IMR-90 (cell line): ENCODE results near the gene LRIT1. TPM values are rescaled to one million over a fixed set of nuclear protein-coding genes. Genes with fewer than 3 reads are reported as not detected.

Experiments
- ATAC-seq: fragments of 200-7000 bp; cut with Tn5 transposase; 2 replicates; pipeline ENCODE4 v1.9.1; 2020; ENCODE audit warnings: low read depth, mild to moderate bottlenecking, moderate library complexity
- BruUV-seq: library from RNA; stranded (reverse); fragments of 400-500 nt; replicated peaks from 2 replicates; lab custom pipeline; 2021; lab: Mats Ljungman, UMichigan
- CTCF ChIA-PET: fragments of 300-600 bp; formaldehyde crosslinking; extraction: SDS; loops from one replicate; lab custom pipeline; 2021; ENCODE audit warnings: antibody characterized with exemption; lab: Yijun Ruan, JAX
- POLR2A ChIA-PET: fragments of 300-600 bp; sonication (Branson Sonifier 250); formaldehyde crosslinking; loops from one replicate; lab custom pipeline; 2022; ENCODE audit warnings: antibody characterized with exemption; ENCODE audit not compliant: unreplicated experiment; lab: Charles Lee
- DNase-seq: peaks from one replicate; pipeline ENCODE4 v3.0.0; 2013
- H2AFZ ChIP-seq: replicated peaks from 2 replicates; pipeline ENCODE3; 2013; ENCODE audit warnings: low read length, mild to moderate bottlenecking; ENCODE audit not compliant: poor library complexity
- H2AK5ac ChIP-seq: 2 replicates; pipeline ENCODE4 v1.6.1; 2013; ENCODE audit warnings: low read depth, low read length, inconsistent platforms
- H2AK9ac ChIP-seq: replicated peaks from 2 replicates; pipeline ENCODE3; 2013; ENCODE audit warnings: mild to moderate bottlenecking, low read depth, low read length, moderate library complexity; ENCODE audit not compliant: poor library complexity
- H2BK120ac ChIP-seq: 2 replicates; pipeline ENCODE4 v1.6.1; 2013; ENCODE audit warnings: low read depth, low read length, inconsistent platforms
- H2BK15ac ChIP-seq: 3 replicates; pipeline ENCODE4 v1.6.1; 2013; ENCODE audit warnings: low read depth, low read length, inconsistent platforms
- H2BK20ac ChIP-seq: 2 replicates; pipeline ENCODE4 v1.6.1; 2013; ENCODE audit warnings: low read depth, mild to moderate bottlenecking, inconsistent platforms, low read length, moderate library complexity
- H2BK5ac ChIP-seq: 2 replicates; pipeline ENCODE4 v1.6.1; 2013; ENCODE audit warnings: mild to moderate bottlenecking, low read depth, low read length, inconsistent platforms; ENCODE audit not compliant: poor library complexity, severe bottlenecking
- H3K14ac ChIP-seq: replicated peaks from 2 replicates; pipeline ENCODE4 v1.6.1; 2013; ENCODE audit warnings: low read depth, low read length, inconsistent platforms
- H3K18ac ChIP-seq: 2 replicates; pipeline ENCODE4 v1.6.1; 2013; ENCODE audit warnings: low read depth, low read length, control low read depth
- H3K23ac ChIP-seq: 2 replicates; pipeline ENCODE4 v1.6.1; 2013; ENCODE audit warnings: low read depth, low read length, inconsistent platforms
- H3K27ac ChIP-seq: 2 replicates; pipeline ENCODE4 v1.5.1; 2013; ENCODE audit warnings: mild to moderate bottlenecking, control low read depth, low read length; ENCODE audit not compliant: insufficient read depth
- H3K27me3 ChIP-seq: 2 replicates; pipeline ENCODE4 v1.6.1; 2013; ENCODE audit warnings: low read length; ENCODE audit not compliant: control insufficient read depth, insufficient read depth
- H3K36me3 ChIP-seq: 2 replicates; pipeline ENCODE4 v1.6.1; 2013; ENCODE audit warnings: low read length, mixed read lengths; ENCODE audit not compliant: control insufficient read depth, insufficient read depth
- H3K4ac ChIP-seq: 2 replicates; pipeline ENCODE4 v1.6.1; 2013; ENCODE audit warnings: low read depth, low read length, inconsistent platforms
- H3K4me1 ChIP-seq: 2 replicates; pipeline ENCODE4 v1.6.1; 2013; ENCODE audit warnings: low read length, mixed read lengths; ENCODE audit not compliant: control insufficient read depth, insufficient read depth
- H3K4me2 ChIP-seq: 2 replicates; pipeline ENCODE4 v1.6.1; 2013; ENCODE audit warnings: low read depth, mild to moderate bottlenecking, control low read depth, low read length, moderate library complexity
- H3K4me3 ChIP-seq: 2 replicates; pipeline ENCODE4 v1.5.1; 2013; ENCODE audit warnings: low read depth, mild to moderate bottlenecking, control low read depth, low read length, moderate library complexity; ENCODE audit not compliant: insufficient read depth
- H3K56ac ChIP-seq: 2 replicates; pipeline ENCODE4 v1.6.1; 2013; ENCODE audit warnings: low read length, inconsistent platforms; ENCODE audit not compliant: insufficient read depth; ENCODE audit errors: extremely low read depth
- H3K79me1 ChIP-seq, 2 experiments: 2 replicates each; pipeline ENCODE4 v1.6.1; 2013; ENCODE audit warnings: low read length in 2 of 2, inconsistent platforms in 1 of 2, low read depth in 1 of 2
- H3K9ac ChIP-seq: 2 replicates; pipeline ENCODE4 v1.6.1; 2013; ENCODE audit warnings: low read depth, low read length, control low read depth
- H3K9me1 ChIP-seq: 2 replicates; pipeline ENCODE4 v1.6.1; 2013; ENCODE audit warnings: low read length, inconsistent platforms; ENCODE audit not compliant: insufficient read depth
- H3K9me3 ChIP-seq: 2 replicates; pipeline ENCODE4 v1.6.1; 2013; ENCODE audit warnings: low read length; ENCODE audit not compliant: control insufficient read depth, insufficient read depth
- H4K20me1 ChIP-seq: 2 replicates; pipeline ENCODE4 v1.6.1; 2013; ENCODE audit warnings: low read length, inconsistent platforms; ENCODE audit not compliant: insufficient read depth
- H4K5ac ChIP-seq: 2 replicates; pipeline ENCODE4 v1.6.1; 2013; ENCODE audit warnings: mild to moderate bottlenecking, low read depth, low read length, control low read depth
- H4K8ac ChIP-seq, 2 experiments: 2 replicates each; pipeline ENCODE4 v1.6.1; 2013; ENCODE audit warnings: low read depth in 2 of 2, low read length in 2 of 2, control low read depth in 1 of 2, inconsistent platforms in 1 of 2
- H4K91ac ChIP-seq: 2 replicates; pipeline ENCODE4 v1.6.1; 2013; ENCODE audit warnings: low read depth, low read length, inconsistent platforms; ENCODE audit not compliant: insufficient read depth
- BHLHE40 ChIP-seq: fragments of 150-350 bp; IDR thresholded peaks from 2 replicates; pipeline ENCODE4 v1.6.1; 2016; ENCODE audit warnings: mild to moderate bottlenecking, low read depth, low read length
- CEBPB ChIP-seq: IDR thresholded peaks from 2 replicates; pipeline ENCODE4 v1.6.1; 2012; ENCODE audit warnings: low read depth, low read length, improper control_type of control experiment
- CHD1 ChIP-seq: IDR thresholded peaks from 2 replicates; pipeline ENCODE4 v1.6.1; 2012; ENCODE audit warnings: low read depth, low read length, improper control_type of control experiment
- FOS ChIP-seq: fragments of 150-350 bp; IDR thresholded peaks from 2 replicates; pipeline ENCODE4 v1.6.1; 2016; ENCODE audit warnings: low read depth, low read length
- MXI1 ChIP-seq: IDR thresholded peaks from 2 replicates; pipeline ENCODE4 v1.6.1; 2012; ENCODE audit warnings: low read depth, mild to moderate bottlenecking, low read length, moderate library complexity, borderline replicate concordance
- NFE2L2 ChIP-seq: fragments of 150-350 bp; IDR thresholded peaks from 2 replicates; pipeline ENCODE4 v1.6.1; 2016; ENCODE audit warnings: low read depth, mild to moderate bottlenecking, low read length
- POLR2A ChIP-seq: IDR thresholded peaks from 2 replicates; pipeline ENCODE4 v1.6.1; 2012; ENCODE audit warnings: mild to moderate bottlenecking, low read depth, low read length
- RAD21 ChIP-seq: IDR thresholded peaks from 2 replicates; pipeline ENCODE4 v1.6.1; 2012; ENCODE audit warnings: low read length, improper control_type of control experiment
- RCOR1 ChIP-seq: IDR thresholded peaks from 2 replicates; pipeline ENCODE4 v1.6.1; 2012; ENCODE audit warnings: mild to moderate bottlenecking, low read length, improper control_type of control experiment; ENCODE audit not compliant: insufficient replicate concordance
- SMC3 ChIP-seq: fragments of 150-350 bp; IDR thresholded peaks from 2 replicates; pipeline ENCODE4 v1.6.1; 2016; ENCODE audit warnings: low read depth, mild to moderate bottlenecking, antibody characterized with exemption, low read length, moderate library complexity
- WGBS, 2 experiments: methylation state at CpG; one replicate each; pipeline versions ENCODE4 v1.1.5 to v1.1.7; 2013; ENCODE audit warnings: missing lambda C conversion rate in 2 of 2; ENCODE audit not compliant: insufficient read length in 1 of 2; ENCODE audit errors: extremely low coverage in 2 of 2; 5-methylcytosine and 5-hydroxymethylcytosine counted together
- dilution Hi-C: fragments of 300-500 bp; cut with HindIII; formaldehyde crosslinking; loops from one replicate; pipeline ENCODE4 v1.14.3; 2018; ENCODE audit warnings: low sequenced_read_pairs; ENCODE audit not compliant: unreplicated experiment
- in situ Hi-C: fragments of 300-500 bp; cut with MboI; formaldehyde crosslinking; loops from 3 replicates; pipeline ENCODE4 v1.14.3; 2019; ENCODE audit warnings: low sequenced_read_pairs, inconsistent platforms, mixed read lengths
- intact Hi-C: fragments of 100-400 bp; cut with micrococcal nuclease; formaldehyde crosslinking; loops from 2 replicates; pipeline ENCODE4 v1.10.0; 2022
- polyA plus RNA-seq, 3 experiments: library from polyadenylated mRNA; depleted of rRNA; stranded (reverse); fragments of >200 nt; gene quantifications; 2 replicates each; pipeline ENCODE4 v1.2.3, GENCODE V29; 2012; ENCODE audit warnings: low replicate concordance in 1 of 3
- total RNA-seq: library from RNA; depleted of rRNA; stranded (reverse); fragments of >200 nt; gene quantifications from 2 replicates; pipeline ENCODE4 v1.2.3, GENCODE V29; 2012
- TF ChIP-seq, protein P1 (sequence below): fragments of 150-350 bp; IDR thresholded peaks from 2 replicates; pipeline ENCODE4 v1.6.1; 2016; ENCODE audit warnings: low read depth, mild to moderate bottlenecking, low read length, moderate library complexity, borderline replicate concordance
- TF ChIP-seq, protein P2 (sequence below): fragments of 150-350 bp; IDR thresholded peaks from 2 replicates; pipeline ENCODE4 v1.6.1; 2017; ENCODE audit warnings: mild to moderate bottlenecking, antibody characterized with exemption, low read length, low read depth
- TF ChIP-seq, protein P3 (sequence below): conservative IDR thresholded peaks from 2 replicates; pipeline ENCODE4 v1.5.1; 2012; ENCODE audit warnings: mild to moderate bottlenecking, low read depth, low read length, improper control_type of control experiment

Gene LRIT1
- total and polyA plus RNA-seq, 2 of the 4 experiments (the other 2 are of a cell fraction): not detected

DNA sequence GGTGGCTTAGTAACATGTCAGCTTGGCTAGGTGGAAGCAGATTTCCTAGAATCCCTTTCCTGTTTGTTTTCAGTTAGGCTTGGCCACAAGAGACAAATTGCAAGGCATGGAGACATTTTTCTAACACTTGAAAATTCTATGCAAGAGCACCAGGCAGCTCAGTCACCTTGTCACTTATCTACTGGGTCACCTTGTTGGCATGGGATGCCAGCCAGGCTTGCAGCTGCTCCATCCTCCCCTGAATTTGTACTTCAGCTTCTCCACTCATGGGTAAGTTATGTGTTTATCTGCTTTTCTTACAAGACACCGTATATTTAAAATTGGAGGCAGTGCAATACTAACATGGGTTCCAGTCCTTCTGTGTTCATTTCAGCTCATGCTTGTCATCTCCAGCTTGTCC lies 46.8 kb upstream of the LRIT1 start:
- intact Hi-C loops: no loop called here
- no peak overlapping the region for H2BK5ac ChIP-seq
- no peak overlapping the region for H4K91ac ChIP-seq
- no peaks in the 10 kb centered on the region for H3K4me1 ChIP-seq
- H3K18ac ChIP-seq: no peak overlapping the region
- H4K8ac ChIP-seq: no peak overlapping the region
- no peak overlapping the region for H2BK15ac ChIP-seq
- H2AK5ac ChIP-seq: no peak overlapping the region
- no TSS peak for BruUV-seq
- no peak overlapping the region for H3K4ac ChIP-seq
- no CpG with 5 or more reads among the region's 1 CpG for WGBS, 2 experiments
- DNase-seq (no peak), ATAC-seq (no peak)
- TF ChIP-seq RAD21 (no peak), SMC3 (no peak), FOS (no peak), POLR2A (no peak), NFE2L2 (no peak), CHD1 (no peak), BHLHE40 (no peak), RCOR1 (no peak), MXI1 (no peak), CEBPB (no peak)
- TF ChIP-seq, protein P1, sequence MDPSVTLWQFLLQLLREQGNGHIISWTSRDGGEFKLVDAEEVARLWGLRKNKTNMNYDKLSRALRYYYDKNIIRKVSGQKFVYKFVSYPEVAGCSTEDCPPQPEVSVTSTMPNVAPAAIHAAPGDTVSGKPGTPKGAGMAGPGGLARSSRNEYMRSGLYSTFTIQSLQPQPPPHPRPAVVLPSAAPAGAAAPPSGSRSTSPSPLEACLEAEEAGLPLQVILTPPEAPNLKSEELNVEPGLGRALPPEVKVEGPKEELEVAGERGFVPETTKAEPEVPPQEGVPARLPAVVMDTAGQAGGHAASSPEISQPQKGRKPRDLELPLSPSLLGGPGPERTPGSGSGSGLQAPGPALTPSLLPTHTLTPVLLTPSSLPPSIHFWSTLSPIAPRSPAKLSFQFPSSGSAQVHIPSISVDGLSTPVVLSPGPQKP: no peak
- TF ChIP-seq, protein P2, sequence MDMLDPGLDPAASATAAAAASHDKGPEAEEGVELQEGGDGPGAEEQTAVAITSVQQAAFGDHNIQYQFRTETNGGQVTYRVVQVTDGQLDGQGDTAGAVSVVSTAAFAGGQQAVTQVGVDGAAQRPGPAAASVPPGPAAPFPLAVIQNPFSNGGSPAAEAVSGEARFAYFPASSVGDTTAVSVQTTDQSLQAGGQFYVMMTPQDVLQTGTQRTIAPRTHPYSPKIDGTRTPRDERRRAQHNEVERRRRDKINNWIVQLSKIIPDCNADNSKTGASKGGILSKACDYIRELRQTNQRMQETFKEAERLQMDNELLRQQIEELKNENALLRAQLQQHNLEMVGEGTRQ: no peak
- TF ChIP-seq, protein P3, sequence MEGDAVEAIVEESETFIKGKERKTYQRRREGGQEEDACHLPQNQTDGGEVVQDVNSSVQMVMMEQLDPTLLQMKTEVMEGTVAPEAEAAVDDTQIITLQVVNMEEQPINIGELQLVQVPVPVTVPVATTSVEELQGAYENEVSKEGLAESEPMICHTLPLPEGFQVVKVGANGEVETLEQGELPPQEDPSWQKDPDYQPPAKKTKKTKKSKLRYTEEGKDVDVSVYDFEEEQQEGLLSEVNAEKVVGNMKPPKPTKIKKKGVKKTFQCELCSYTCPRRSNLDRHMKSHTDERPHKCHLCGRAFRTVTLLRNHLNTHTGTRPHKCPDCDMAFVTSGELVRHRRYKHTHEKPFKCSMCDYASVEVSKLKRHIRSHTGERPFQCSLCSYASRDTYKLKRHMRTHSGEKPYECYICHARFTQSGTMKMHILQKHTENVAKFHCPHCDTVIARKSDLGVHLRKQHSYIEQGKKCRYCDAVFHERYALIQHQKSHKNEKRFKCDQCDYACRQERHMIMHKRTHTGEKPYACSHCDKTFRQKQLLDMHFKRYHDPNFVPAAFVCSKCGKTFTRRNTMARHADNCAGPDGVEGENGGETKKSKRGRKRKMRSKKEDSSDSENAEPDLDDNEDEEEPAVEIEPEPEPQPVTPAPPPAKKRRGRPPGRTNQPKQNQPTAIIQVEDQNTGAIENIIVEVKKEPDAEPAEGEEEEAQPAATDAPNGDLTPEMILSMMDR: no peak
- H3K4me2 ChIP-seq: no peak overlapping the region
- no peak overlapping the region for H2AK9ac ChIP-seq
- dilution Hi-C loops: no loop called here
- H2AFZ ChIP-seq: no peak overlapping the region
- ChIA-PET CTCF (interaction anchor here (0.7 kb wide), 1 partner anchor 21 kb away, joined by 3 read pairs; no protein-coding TSS in a partner anchor), POLR2A (no interaction called here)
- H3K4me3 ChIP-seq: no peak overlapping the region
- H3K9ac ChIP-seq: no peak overlapping the region
- peaks cover 10% of the 10 kb centered on the region for H3K27me3 ChIP-seq
- no peak overlapping the region for H3K56ac ChIP-seq
- no peak overlapping the region for H3K27ac ChIP-seq
- no peaks in the 10 kb centered on the region for H3K9me1 ChIP-seq
- H3K36me3 ChIP-seq: no peaks in the 10 kb centered on the region
- no peaks in the 10 kb centered on the region for H4K20me1 ChIP-seq
- no peaks in the 10 kb centered on the region for H3K79me1 ChIP-seq
- H3K14ac ChIP-seq: no peak overlapping the region
- H4K5ac ChIP-seq: no peak overlapping the region
- no peak overlapping the region for H2BK120ac ChIP-seq
- in situ Hi-C loops: no loop called here
- H3K23ac ChIP-seq: no peak overlapping the region
- no peak overlapping the region for H2BK20ac ChIP-seq
- no peaks in the 10 kb centered on the region for H3K9me3 ChIP-seq
